SKM-1 (cell line): ENCODE results near the gene ATG10.
"Not testable (repeated sequence)": the region's sequence is repeated elsewhere in the genome, so short reads cannot be mapped to it uniquely, and the experiment has no call there.

Source experiments
- DNase-seq: peaks from one replicate; lab custom pipeline; 2025; ENCODE audit not compliant: unreplicated experiment; lab: John Stamatoyannopoulos, UW

The ATG10 gene

DNA sequence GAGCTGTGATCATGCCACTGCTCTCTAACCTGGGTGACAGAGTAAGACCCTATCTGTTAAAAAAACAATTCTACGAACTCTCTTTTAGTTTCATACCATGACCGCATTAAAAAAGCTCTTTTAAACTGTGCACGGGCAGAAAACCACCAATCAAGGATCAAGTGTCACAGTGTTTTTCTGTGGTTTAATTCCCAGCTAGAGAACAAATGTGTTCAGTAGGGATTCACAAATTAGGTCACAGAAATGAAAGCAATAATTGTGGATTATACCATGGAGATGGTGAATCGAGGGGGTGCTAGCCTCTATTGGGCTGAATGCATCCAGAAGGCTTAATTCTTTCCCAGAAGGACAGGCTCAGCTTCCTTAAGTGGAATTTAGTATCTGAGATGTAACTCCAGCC lies 79.1 kb downstream of the ATG10 start:
- no peak for DNase-seq

- DNase-seq, result no peak
Measured at GRCh38 chr5:82054004-82054710, 82.3 kb downstream of the ATG10 start.

DNA sequence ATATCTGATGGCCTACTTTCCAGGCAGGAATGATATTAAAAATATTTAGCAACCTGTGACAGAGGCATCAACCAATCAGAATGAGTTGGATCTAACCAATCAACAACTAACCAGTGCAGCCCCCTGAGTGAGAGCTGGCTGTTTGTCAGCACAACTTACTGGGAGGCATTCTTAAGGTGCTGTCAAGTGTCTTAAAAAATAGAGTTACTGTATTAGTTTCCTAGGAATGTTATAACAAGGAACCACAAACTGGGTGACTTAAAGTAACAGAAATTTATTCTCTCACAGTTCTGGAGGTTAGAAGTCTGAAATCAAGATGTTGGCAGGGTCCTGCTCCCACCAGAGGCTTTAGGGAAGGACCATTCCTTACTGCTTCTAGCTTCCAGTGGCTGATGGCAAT lies 85.2 kb downstream of the ATG10 start:
- no peak for DNase-seq

DNA sequence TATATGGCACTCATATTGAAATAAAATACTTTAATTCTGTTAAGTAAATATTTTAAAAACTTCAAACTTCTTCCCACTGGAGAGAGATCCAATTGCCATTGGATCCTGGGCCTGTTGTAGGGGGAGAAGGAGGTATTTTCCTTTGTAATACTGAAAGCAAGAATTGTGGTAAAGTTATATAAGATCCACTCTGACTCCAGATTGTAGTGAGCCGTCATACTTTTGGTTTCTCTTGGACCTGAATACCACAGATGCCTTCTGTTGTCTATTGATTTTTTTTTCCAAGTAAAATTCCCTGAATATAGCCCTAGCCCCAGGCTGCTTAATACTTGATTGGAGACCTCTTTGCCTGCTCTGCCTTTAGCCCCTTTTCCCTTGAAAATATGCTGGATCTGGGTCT lies 86.9 kb downstream of the ATG10 start:
- DNase-seq, result no peak

DNA sequence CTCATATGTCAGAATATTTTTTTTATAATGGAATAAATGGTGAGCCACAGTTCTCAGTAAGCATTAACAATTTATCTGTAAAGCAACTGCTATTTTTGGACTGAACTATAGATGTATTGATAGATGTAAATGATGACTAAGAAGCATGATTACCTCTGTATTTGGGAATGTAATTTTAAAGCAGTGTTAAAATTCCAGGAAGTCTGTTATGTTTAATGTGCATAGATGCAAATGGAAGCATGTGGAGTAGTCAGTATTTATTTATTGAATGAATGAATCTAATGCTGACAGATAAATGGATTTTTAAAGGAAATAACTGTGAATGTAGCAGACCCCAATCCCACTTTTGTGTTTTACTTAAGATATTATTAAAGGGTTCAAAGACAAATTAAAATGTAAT lies 95.0 kb downstream of the ATG10 start:
- DNase-seq, result no peak

- DNase-seq, result not testable (repeated sequence)
Measured at GRCh38 chr5:82068042-82068441, 96.2 kb downstream of the ATG10 start.

DNA sequence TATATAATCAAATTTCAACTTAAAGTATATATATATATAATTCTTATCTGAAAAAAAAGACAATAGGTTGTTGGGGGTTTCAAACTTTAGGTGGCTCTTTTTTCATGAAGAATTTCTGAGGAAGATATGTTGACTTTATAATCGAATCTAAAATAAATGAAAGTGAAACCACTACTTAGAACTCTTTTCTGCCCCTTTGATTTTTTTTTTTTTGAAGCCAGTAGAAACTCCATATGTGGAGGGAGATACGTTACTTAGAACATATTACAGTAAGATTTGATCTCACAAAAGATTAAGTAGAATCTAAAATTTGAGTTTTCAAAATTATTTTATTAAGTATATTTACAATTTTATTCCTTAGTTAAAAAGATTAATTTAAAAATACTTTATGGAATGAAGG lies 96.9 kb downstream of the ATG10 start:
- no peak for DNase-seq

DNA sequence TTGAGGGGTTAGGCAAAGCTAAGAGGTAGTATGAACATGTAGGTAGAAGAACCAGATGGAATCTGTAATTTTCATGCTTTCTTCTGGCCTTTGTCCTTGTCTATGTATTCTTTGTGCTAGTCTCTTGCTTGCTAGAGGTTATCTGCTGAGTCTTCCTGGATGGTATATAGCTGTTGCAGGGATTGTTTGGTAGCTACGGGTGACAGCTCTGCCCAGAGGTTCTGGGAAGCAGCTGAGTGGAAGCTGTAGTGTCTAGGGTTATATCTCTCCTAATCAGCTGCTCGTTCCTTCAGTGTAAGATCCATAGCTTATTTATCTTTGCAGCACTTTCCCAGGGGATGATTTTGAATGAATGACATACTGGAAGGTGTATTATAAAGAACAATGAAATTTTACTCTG lies 100.3 kb downstream of the ATG10 start:
- DNase-seq, result no peak

DNA sequence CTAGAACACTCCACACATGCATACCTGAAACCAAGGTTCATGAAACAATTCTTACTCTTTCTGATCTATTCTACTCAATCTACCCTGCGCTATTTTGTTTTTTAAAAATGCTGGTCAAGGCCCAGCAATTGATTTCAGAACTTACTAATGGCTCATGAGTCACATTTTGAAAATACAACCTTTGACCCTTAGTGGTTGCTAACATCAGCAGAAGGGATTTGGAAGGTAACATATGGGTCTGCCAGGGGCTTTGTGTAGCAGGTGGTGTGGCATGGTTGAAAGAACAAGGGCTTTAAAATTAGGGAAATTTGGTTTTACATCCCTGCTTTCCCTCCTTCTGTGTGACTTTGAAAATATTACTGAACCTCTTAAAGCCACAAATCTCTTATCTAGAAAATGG lies 101.4 kb downstream of the ATG10 start:
- DNase-seq, result no peak

DNA sequence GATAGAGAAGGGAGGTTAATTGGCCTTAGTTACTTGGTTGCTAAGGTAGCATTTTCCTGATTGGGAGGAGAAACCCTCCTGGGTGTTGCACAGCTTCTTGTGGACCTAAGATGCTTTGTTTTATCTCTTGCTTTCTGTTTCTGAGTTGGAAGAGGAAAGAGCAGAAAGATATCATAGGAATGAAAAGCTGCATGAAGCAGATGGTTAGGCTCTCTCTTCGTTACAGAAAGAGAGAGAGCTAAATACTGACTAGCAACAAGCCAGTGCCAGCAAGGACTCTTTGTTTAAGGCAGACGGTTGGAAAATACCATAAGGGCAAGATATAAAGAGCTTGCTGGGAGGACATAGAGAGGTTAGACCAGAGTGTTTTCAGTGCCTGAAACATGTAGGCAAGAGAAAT lies 103.1 kb downstream of the ATG10 start:
- DNase-seq, result no peak

GRCh38 chr5:82077496-82077895 lies 105.7 kb downstream of the ATG10 start:
- no peak for DNase-seq

DNA sequence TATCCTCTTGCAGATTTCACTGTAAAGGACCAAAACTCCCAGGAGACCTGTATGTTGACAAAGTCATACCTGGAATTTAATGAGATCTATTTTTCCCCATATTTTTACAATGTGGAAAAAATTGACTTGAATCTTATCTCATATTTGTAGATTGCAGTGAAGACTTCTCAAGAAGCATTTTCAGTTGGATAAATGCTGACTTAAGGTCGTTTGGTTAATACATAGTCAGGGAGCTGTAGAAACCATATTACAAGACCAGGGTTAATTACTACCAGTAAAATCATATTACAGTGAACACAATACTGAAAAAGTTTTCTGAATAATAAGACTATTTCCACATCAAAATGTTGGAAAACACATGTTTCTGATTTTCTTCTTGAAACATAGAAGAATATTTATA lies 119.8 kb downstream of the ATG10 start:
- no peak for DNase-seq

DNA sequence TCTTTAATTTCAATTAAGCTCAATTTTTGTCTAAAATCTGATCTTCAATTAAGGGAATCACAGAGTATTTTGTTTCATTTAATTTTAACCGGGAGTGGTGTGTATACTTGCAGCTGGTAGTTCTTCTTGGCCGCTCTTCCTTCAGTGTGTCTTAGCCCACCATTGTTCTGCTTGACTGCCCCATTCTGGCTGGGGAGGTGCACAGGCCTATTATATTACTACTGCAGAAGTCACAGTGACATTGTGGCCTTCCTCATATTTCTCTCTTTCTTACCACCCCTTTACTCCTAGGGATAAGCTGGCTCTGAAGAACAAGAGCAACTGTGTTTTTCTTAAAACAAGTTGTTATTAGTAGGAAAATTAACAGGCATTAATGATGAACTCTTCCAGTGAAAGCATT lies 123.7 kb downstream of the ATG10 start:
- DNase-seq, result no peak

- DNase-seq, result no peak
Measured at GRCh38 chr5:82096249-82096648, 124.4 kb downstream of the ATG10 start.

DNA sequence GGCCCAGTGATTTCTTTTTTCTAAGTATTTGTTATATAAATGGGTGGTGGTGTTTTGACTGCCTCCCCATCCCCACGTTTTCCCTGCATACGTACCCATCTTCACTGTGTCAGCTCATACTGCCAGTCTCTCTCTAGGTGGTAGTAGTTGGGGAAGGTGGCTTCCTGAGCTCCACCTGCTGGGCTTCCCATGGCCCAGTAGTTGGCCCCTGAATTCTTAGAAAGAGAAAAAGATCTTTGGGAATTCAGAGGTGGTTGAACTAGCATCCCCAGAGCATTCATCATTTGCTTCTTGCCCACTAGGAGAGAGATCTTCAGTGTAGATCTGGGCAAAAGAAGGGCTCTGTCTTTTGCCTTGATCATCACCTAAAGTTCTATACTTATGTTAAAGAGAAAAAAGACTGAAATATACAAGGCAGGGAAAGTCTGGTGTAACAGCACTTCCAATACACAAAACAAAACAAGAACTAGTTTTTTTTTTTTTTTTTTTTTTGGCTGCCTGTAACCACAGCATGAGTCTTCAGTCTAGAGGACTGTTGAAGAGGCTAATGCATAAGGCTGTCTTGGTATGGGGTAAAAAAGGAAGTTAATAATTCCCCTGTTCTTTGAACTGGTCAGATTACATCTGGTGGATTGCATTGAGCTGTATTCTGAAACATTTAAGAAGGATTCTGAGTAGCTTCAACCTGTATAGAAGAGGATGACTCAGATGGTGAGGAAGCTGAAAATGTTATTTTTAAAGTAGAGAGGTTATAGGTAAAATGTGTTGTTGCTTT lies 128.7 kb downstream of the ATG10 start:
- DNase-seq, result no peak

- DNase-seq, result no peak
Measured at GRCh38 chr5:82104872-82105271, 133.0 kb downstream of the ATG10 start.

GRCh38 chr5:82105457-82105856 lies 133.6 kb downstream of the ATG10 start:
- DNase-seq, result no peak

DNA sequence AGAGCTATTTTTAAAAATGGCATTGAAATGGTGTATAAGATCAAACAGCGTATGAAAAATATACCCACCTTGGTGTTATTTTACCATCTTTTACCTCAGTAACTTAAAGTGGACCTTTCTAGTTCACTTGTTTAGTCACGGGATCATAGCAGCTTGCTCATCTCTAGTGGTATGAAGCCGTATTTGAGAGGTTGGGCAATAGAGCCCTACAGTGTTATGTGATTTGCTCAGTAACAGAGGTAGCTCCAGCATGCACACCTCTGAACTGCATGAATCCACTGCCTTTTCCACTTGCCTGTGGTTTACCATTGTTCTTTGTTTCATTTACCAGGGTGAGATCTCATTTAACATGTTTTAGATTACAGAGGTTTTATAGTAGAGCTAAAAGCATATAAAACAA lies 134.4 kb downstream of the ATG10 start:
- DNase-seq, result no peak

- DNase-seq, result no peak
Measured at GRCh38 chr5:82106756-82107155, 134.9 kb downstream of the ATG10 start.

- no peak for DNase-seq
Measured at GRCh38 chr5:82107267-82107666, 135.4 kb downstream of the ATG10 start.

DNA sequence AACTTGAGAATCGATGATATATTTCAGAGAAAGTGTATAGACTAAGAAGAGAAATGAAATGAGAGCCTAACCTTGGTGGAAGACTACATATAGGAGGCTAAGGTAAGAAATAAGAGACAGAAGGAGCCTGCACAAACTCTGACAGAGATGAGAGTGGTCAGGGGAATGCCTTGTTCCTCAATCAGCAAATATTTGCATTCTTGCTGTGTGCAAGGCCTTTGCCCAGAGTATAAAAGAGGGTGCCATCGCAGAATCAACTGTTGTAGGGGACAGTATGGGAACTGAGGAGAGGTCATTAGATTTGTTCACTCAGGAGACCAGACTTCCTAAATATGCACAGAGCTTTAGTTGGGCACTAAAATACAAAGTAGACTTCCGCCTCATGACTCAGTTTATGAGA lies 137.2 kb downstream of the ATG10 start:
- no peak for DNase-seq

- not testable (repeated sequence) for DNase-seq
Measured at GRCh38 chr5:82109915-82110314, 138.1 kb downstream of the ATG10 start.

GRCh38 chr5:82111191-82111590 lies 139.4 kb downstream of the ATG10 start:
- DNase-seq, result no peak
